Kasumi-1 (cell line): ENCODE measurements around the gene PIGA.

Source experiments
- DNase-seq, 2 experiments: peaks; one replicate each; lab custom pipeline; 2025; lab: John Stamatoyannopoulos, UW

The PIGA gene, protein sequence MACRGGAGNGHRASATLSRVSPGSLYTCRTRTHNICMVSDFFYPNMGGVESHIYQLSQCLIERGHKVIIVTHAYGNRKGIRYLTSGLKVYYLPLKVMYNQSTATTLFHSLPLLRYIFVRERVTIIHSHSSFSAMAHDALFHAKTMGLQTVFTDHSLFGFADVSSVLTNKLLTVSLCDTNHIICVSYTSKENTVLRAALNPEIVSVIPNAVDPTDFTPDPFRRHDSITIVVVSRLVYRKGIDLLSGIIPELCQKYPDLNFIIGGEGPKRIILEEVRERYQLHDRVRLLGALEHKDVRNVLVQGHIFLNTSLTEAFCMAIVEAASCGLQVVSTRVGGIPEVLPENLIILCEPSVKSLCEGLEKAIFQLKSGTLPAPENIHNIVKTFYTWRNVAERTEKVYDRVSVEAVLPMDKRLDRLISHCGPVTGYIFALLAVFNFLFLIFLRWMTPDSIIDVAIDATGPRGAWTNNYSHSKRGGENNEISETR

DNA sequence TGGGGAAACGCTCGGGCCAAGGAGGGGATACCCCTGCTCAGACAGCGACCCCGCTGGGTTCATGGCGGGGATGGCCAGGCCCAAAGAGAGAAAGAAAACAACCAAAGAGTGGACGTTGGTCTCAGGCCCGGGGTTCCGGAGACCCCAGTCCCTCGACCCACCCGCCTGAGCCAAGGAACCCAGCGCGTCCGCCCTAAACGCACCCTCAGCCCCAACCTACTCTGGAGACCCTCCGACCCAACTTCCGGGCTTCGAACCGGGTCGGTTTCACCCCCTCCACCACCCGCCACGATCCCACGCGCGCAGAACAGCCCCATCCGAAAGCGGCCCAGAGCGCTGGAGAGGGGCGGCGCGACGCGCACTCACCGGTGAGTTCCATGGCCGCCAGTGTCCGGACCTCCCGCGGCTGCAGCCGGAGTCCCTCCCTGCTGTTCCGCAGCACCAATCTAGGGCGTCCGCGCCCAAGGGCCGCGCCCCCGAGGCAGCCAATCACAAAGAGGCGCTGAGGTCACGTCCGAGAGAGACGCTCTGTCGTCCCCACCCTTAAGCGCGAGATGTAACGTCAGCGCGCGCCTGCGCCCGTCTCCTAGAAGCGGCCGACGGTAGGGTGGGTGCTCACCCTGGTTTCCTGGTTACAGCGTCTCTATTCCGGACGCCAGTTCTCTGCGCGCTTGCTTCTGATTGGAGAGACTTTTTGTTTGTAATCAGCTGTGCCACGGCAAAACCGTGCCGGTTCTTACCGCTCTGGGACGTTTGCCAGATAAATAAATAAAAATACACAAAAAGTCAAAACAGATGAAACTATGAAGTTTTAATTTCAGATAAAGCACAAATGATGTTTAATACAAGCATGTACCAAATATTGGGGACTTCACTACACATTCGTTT, at the start of gene PIGA:
TSS of gene PIGA (minus strand) at position 389 of the 888 bp plus-strand sequence. CDS start 3,593 bp downstream, outside the sequence.
- DNase-seq: peak; percentile 82 to 90

DNA sequence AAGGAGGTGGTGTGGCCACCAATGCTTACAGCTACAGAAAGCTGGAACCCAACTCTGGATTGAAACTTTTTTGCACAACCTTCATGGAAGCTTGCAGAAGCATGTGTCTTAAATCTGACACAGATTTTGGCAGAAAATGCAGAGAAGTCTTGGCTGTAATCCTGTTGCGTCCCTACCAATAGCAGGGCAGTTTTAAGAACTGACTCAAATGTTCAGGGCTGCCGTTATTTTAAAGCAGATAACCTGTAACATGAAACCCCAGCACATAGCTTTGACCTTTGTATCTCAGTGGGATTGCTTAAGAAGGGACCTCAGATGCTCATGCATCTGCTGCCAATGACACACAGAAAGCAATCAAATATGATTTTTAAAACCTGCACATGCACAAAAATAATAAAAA, 49.0 kb upstream of the PIGA start, which contains the start of gene VEGFD:
TSS of gene VEGFD (minus strand) at position 110 of the 400 bp plus-strand sequence. CDS start 467 bp downstream, outside the sequence.
- DNase-seq: no peak

DNA sequence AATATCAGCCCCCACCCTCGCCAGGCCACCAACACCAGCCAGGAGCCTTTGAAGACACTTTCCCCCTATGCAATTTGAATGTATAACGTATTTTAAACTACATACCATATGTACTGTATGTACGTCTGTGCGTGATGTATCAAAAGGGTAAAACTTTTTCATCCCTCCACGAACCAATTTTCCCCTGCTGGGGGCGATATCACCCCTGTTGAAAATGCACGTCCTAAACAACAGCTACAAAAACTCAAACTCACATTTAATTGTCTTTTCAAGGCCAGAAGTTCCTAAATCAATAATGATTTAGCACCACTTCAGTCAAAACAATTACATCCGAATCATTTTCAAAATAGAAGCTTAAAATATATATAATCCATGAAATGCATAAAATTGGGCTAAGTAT, 47.5 kb upstream of the PIGA start:
- DNase-seq: no peak

DNA sequence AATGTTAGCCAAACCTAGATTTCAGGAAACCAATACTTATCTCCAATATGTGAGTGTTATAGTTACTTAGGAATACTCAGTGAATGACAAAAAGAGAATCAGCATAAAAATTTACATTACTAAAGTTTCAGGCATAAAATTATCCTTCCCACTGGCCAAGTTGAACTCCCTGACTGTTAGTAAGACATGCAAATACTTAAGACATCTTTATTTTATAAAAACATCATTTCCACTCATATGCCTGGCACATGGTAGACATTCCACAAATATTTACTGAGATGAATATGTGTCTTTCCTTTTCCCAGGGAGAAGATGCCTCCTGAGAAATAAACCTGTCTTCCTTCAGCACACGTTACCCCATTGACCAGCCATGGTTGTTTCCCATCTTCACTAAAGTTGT, 41.6 kb upstream of the PIGA start:
- no peak for DNase-seq

DNA sequence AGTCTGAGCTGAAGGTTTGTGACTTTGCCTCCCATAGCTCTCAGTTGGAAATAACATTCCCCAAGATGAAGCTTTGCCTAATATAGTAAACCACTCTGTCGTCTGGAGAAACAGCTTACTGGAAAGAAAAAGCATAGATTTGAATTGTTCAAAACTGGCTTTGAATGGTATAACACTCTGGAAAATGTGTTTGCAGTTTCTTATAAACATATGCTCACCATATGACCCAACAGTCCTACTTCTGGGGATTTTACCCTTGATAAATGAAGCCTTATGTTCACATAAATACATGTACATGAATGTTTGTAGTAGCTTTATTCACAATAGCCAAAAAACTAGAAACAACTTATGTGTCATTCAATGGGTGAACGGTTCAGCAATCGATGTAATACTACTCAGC, 38.7 kb upstream of the PIGA start:
- DNase-seq: no peak

DNA sequence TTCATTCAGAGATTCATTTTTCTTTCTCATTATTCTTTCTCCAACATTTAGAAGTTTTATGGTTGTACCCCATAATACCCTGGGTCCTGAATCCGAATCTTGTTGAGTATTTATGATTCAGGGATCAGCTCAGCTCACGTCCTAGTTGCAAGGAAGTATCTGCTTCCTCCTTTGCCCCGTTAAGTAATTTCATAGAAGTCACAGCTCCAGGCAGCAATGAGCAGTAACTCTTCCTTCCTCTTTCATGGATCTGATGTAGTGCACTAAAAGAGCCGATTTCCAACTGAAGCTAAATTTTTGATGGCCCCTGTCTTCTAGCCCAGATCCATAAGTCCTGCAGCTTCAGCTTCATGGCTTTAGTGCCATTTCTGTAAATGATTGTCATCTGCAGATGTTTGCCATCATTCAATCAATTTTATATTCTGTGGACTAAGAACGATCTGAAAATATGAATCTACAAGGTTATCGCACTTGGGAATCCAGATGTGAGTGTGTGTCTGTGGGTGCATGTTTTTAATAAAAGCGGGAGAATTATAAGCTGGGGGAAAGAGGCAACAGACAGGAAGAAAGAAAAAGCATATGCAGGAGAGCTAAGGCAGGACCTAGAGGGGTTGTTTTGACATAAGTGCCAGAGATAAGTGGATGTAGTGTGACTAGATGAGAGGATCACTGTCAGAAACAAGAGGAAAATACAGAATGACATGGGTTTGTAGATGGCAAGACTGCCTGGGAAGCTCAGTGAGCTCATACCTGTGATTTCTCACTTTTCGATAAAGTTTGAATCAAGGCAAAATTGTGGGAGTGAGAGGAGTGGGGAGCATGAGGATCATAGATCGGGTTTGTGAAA, 31.4 kb upstream of the PIGA start:
- peak; percentile 67 to 68 for DNase-seq

DNA sequence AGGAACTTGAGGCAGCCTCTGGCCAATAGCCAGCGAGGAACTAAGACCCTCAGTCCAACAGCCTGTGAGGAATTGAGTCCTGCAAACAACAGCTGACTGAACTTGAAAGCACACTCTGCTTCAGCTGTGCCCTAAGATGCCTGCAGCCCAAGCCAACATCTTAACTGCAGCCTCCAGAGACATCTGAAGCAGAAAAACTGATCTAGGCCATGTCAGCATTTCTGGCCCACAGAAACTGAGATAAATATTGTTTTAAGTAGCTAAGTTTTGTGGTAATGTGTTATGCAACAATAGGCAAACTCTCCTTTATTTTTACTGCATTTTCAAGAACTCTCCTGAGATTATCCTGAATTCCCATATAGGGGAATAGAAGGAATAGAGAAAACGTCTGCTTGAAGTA, 24.4 kb upstream of the PIGA start:
- no peak for DNase-seq

DNA sequence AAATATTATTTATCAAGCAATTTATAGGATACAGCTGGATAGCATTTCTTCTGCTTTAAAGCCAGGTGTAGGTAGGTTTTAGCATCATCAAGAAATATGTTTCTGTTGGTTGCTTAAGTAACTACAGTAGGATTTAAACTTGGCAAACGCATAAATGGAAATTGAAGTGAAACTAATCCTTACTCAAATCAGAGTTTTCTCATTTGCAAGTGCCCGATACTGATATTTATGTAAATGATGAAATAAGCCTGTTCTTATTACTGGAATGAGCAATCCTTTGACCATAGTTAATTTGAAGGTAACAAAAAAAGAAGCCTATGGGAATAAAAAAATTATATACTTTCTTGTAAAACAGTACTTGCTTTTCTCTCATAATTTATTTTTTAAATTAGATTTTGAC, 23.2 kb upstream of the PIGA start:
- no peak for DNase-seq

DNA sequence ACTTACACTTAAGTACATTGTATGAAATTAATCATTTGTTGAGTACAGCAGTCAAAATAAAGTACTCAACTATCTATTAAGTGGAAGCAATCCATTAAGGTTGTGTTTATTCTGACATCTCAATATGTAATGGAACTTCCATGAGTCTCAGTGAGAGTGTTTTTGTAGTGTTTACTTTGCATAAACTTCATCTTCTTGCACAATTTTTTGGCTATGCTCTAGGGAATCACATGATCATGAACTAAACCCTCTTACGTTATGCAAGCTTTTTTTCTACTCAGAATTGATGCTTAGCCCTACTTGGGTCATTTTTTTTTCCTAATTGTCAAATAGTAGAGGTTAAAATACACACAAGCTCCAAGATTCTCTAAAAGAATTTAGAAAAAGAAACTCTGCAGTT, 21.1 kb upstream of the PIGA start:
- no peak for DNase-seq

DNA sequence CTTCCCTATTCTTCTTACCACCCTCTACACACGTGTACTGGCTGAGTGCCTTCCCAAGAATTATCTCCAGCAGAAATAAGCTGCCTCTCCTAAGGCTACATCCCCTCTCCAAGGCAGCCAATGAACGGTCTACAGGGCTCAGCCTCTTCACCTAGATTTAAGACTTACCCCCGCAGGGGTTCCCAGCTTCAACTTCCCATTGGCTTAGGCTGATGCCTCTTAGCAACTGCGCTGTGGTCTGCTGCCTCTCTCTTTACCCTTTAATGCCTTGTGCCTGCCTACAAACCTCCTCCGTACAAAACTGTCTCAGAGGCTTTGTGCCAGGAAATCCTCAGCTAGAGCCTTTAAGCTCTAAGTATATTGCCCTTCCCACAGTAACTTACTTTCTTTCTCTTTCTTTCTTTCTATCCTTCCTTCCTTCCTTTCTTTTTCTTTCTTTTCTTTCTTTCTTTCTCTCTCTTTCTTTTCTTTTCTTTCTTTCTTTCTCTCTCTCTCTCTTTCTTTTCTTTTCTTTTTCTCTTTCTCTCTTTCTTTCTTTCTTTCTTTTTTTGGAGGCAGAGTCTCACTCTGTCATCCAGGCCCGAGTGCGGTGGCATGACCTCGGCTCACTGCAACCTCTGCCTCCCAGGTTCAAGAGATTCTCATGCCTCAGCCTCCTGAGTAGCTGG, 15.1 kb upstream of the PIGA start:
- no peak for DNase-seq

DNA sequence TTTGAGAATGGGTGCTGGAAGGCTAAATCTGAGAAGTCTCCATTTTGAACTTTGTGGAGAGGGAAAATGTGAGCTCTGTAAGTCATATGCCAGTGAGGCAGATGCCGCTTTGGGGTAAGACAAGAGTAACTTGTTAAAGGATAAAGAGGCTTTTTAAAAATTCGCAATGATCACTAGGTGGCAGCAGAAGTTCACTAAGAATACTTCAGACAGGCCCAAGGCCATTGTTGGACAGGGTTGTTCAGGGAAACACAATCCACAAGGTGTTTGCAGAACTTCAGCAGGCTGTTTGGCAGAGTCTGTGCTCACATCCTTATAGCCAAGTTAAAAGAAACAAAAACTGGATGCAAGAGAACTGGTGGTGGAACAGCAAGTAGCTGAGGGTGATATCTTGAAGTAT, 13.7 kb upstream of the PIGA start:
- DNase-seq: peak; percentile 49 to 61

DNA sequence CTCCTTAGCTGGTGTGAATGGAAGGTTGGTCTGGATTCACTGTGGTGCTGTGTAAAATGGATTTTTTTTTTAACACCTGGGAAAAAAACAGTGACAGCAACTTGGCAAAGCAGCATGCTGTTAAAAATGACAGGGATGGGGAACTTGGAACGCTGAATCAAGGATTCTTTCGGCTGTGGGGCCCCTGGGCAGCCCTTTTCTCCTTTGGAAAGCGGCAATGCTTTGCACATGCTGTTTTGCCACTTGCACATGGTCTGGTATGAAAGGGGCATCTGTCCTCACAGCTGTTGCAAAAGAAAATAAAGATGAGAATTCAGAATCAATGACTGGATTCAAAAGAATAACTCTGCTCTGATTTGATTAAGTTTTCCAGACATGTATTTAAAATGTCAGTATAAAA, 10.7 kb upstream of the PIGA start:
- DNase-seq: no peak

DNA sequence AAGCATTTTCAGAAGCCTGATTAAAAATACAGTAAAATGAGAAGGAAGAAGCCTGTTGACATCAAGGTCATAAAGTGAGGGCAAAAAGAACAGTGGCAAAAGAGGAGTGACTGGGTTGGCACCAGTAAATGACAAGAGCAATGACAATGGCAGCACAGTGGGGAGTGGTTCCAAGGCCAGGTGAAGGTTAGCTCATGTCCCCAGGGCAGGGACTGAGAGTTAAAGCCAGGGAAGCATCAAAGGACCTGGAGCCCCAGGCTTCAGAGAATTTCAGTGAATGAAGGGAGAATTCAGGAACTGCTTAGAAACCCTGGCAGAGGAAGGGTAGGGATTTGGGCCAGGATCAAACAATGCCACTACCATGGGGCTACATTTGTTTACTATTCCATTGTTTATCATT, 8.8 kb upstream of the PIGA start:
- DNase-seq: no peak

DNA sequence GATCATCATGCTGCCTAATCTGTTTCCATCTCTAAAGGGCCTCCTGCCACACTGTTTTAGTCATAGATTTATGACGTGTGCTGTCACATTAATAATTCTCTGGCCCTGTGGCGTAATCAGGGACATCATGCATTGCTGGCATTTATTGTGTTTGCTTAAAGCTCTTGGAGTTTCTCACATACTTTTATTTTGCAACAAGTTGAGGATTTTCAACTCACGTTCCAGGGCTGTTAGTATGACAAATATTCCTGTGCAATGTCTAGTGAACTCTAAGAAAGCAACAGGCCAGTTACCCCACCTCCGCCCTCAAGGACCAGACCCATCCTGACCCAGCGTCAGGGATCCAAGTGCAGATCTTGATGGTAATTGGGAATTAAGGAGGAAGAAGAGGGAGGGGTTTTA, 7.8 kb upstream of the PIGA start:
- DNase-seq: no peak

DNA sequence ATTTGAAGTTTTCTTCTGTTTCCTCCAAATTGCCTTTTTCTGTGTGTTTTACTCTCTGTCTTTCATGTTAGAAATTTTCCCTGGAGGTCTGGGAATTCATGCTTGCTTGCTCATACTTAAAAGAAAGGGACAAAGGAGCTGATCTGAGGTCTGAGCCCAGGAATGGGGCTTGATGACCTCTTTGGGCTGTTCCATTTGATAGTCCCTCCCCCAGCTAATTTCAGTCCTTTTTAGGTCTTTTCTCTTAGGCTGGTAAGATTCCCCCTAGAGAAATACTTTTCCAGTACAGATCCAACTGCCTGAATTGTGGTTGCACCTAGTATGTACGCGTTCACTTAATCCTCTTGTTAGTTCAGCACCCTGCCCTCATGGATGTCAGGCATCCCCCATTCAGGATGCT, 5.5 kb upstream of the PIGA start:
- DNase-seq: no peak

DNA sequence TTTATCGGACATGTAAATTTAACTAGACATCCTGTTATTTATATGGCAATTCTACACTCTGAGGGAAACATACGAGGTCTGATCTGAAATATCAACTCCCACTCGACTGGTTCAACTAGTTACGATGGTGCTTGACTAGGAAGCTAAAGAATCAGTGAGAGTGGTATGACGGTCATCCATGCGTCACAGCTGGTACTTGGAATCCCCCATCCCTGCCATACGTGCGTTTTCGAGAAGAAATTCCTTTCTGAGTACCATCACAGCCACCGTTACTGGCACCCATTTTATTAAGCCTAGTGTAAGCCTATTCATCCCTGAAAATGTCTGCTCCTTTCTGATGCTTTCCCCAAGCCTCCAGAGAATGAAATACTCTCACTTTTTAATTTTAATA, 695 bp upstream of the PIGA start:
- DNase-seq: no peak

DNA sequence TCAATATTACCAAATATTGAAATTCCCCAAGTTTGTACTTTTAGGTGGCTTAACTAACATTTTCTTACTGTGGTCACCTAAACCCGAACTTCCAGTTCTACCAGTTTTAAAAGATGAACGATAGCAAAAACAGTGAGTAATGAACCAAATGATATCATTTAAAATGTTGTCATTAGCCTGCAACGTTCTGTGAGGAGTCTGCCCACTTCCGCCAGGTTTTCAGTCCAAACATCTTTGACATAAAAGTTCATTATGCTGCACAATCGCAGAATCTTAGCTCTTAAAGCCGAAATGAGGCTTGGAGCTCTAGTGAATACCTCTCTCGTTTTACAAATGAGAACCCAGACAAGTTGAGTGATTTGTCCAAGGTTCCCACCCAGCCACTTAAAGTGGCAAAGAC, 762 bp downstream of the PIGA start:
- no peak for DNase-seq

DNA sequence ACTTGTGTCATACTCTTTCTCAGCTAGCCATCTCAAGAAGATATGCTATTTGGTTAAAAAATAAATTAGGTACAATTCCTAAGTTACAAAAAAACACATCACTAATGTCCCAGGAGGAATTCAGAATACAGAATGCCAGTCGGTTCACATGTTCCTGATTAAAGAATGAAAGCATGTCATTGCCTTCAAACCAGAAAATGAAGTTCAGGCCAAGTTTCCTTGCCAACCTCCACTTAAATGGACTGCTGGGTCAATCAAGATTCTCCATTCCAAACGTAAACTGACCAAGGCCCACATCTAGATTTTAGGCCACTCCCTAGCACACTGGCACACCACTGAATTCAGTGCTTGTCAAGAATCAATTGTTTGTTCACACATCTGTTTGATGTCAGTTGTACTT, 6.5 kb downstream of the PIGA start:
- DNase-seq: no peak

DNA sequence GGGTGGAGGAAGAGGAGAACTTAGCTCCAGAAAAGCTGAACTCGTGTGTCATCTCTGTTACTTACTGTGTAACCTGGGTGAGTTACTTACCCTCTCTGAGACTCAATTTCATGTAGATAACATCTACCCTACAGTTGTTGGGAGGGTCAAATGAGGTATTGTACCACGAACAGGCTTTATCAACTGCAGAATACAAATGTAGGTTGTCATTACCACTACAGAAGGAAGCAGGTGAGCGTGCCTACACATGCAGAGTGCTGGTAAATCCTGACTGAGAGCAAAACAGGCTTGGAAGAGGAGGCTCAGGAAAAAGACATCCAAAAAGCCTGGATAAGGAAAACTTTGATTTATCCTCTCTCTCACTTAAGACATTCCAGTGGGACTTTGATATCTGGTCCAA, 7.2 kb downstream of the PIGA start:
- no peak for DNase-seq

DNA sequence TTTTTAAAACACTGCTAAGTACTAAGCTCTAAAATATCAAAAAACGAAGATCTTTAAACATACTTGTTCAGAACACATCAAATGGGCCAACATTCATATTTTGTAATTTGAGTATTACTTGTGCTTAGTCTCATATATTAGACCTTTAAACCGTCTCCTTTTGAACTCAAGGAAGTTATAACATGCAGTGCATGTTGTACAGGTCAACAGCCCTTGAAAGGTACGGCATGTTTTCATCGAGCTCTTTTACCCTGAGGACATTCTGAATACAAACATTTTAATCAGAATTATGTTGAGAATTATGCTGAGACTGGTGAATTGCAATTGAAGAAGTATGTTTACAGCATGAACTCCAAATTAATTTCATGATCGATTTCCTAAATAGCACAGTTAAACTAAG, 12.9 kb downstream of the PIGA start:
- no peak for DNase-seq

DNA sequence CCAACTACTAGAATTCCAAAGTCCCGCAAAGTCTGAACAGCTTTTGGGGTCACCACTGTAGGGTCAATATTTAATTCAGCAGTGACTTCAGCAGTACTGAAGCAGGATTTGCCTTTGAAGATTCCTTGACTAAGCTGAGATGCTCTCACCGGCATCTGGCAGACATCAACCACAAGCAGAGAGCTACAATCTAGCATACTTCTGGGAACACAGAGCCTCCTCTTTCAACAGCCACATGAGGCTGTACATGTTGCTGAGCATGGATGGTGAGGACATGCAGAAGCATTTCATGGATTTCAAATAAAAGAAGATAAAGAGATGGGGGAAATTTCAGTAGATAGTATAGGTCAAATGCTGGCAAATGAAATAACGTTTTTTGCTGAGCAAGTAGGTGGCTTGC, 13.3 kb downstream of the PIGA start:
- no peak for DNase-seq
